Prostate gland (tissue), 2 donors: ENCODE measurements around the gene FARP1.

ENCODE experiments used
- POLR2A ChIP-seq: fragments of 450-650 bp; IDR thresholded peaks from one replicate; pipeline ENCODE4 v1.6.1; 2016; ENCODE audit warnings: antibody characterized with exemption, mild to moderate bottlenecking
- POLR2AphosphoS5 ChIP-seq: sonication (generic); formaldehyde crosslinking; IDR thresholded peaks from one replicate; pipeline ENCODE4 v1.6.1; 2017; ENCODE audit warnings: antibody characterized with exemption
- TF ChIP-seq, protein P1 (sequence below), 4 experiments: fragments of 200-600 bp in 2 of 4; fragments of 450-650 bp in 2 of 4; sonication (generic) in 2 of 4; IDR thresholded peaks; 1 replicate in 3 of 4; 2 replicates in 1 of 4; pipeline ENCODE4 v1.5.1; 2016 to 2019; ENCODE audit warnings: antibody characterized with exemption in 4 of 4, mild to moderate bottlenecking in 2 of 4, moderate library complexity in 2 of 4

DNA sequence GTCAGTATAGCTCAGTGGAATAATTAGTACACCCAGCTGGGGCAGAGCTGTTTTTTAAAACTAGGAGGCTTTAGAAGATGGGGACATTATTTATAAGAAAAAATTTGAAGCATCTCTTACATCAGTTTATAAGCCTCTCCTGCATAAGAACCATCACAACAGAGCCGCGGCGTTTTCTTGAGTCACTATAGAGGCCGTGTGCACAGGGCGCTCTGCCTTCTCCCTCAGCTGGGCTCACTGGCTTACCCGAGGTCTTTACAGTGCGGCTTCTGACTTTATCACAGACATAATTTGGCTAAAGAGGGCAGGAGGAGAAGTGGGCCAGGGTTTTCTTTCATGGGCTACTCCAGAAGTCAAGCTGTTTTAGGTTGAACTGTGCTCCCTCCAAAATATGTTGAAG, 169.7 kb downstream of the FARP1 start:
- TF ChIP-seq, protein P1, sequence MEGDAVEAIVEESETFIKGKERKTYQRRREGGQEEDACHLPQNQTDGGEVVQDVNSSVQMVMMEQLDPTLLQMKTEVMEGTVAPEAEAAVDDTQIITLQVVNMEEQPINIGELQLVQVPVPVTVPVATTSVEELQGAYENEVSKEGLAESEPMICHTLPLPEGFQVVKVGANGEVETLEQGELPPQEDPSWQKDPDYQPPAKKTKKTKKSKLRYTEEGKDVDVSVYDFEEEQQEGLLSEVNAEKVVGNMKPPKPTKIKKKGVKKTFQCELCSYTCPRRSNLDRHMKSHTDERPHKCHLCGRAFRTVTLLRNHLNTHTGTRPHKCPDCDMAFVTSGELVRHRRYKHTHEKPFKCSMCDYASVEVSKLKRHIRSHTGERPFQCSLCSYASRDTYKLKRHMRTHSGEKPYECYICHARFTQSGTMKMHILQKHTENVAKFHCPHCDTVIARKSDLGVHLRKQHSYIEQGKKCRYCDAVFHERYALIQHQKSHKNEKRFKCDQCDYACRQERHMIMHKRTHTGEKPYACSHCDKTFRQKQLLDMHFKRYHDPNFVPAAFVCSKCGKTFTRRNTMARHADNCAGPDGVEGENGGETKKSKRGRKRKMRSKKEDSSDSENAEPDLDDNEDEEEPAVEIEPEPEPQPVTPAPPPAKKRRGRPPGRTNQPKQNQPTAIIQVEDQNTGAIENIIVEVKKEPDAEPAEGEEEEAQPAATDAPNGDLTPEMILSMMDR (IDR thresholded peaks at IDR 0.05), result no peak
- TF ChIP-seq POLR2A (no peak), POLR2AphosphoS5 (no peak)
